GM18498 (cell line): ENCODE results near the gene RNF114.
"Not testable (repeated sequence)": the region's sequence is repeated elsewhere in the genome, so short reads cannot be mapped to it uniquely, and the experiment has no call there.

Experiments used
- ATAC-seq: cut with Tn5 transposase; IDR thresholded peaks from one replicate; pipeline ENCODE4 v1.9.1; 2021; ENCODE audit warnings: mild to moderate bottlenecking, moderate library complexity; ENCODE audit not compliant: unreplicated experiment

Gene RNF114

GRCh38 chr20:49984426-49985153 is 48.4 kb downstream of the RNF114 start:
- ATAC-seq: no peak

GRCh38 chr20:49985157-49985556 is 49.0 kb downstream of the RNF114 start:
- no peak for ATAC-seq

- ATAC-seq: no peak
Observed at GRCh38 chr20:49985617-49986016, 49.4 kb downstream of the RNF114 start.

- no peak for ATAC-seq
Observed at GRCh38 chr20:49986049-49986448, 49.9 kb downstream of the RNF114 start.

GRCh38 chr20:49987015-49987867 is 51.0 kb downstream of the RNF114 start:
- no peak for ATAC-seq

GRCh38 chr20:49987868-49988690 is 51.9 kb downstream of the RNF114 start:
- no peak for ATAC-seq

GRCh38 chr20:49989234-49990065 is 53.3 kb downstream of the RNF114 start:
- no peak for ATAC-seq

- no peak for ATAC-seq
Observed at GRCh38 chr20:49990271-49990720, 54.1 kb downstream of the RNF114 start.

- no peak for ATAC-seq
Observed at GRCh38 chr20:49993301-49993751, 57.1 kb downstream of the RNF114 start.

- ATAC-seq: no peak
Observed at GRCh38 chr20:49995586-49995985, 59.4 kb downstream of the RNF114 start.

- ATAC-seq: not testable (repeated sequence)
Observed at GRCh38 chr20:49998478-49999188, 62.4 kb downstream of the RNF114 start.

- ATAC-seq: no peak
Observed at GRCh38 chr20:49999329-49999728, 63.1 kb downstream of the RNF114 start.

GRCh38 chr20:50000548-50001222 is 64.5 kb downstream of the RNF114 start:
- ATAC-seq: not testable (repeated sequence)

- no peak for ATAC-seq
Observed at GRCh38 chr20:50001784-50002311, 65.7 kb downstream of the RNF114 start.

GRCh38 chr20:50003253-50003656 is 67.1 kb downstream of the RNF114 start:
- no peak for ATAC-seq
